GM12878 (cell line): ENCODE data around the gene ETV6. TPM values are rescaled to one million over a fixed set of nuclear protein-coding genes. Genes with fewer than 3 reads are reported as not detected.

ENCODE experiments used
- ATF3 ChIP-seq: IDR thresholded peaks from 2 replicates; pipeline ENCODE4 v1.6.1; 2011; ENCODE audit warnings: low read depth, mild to moderate bottlenecking, low read length, moderate library complexity, borderline replicate concordance; ENCODE audit errors: extremely low read depth
- BACH1 ChIP-seq: fragments of 450-650 bp; IDR thresholded peaks from 2 replicates; pipeline ENCODE4 v1.6.1; 2017; ENCODE audit warnings: mild to moderate bottlenecking, borderline replicate concordance
- CBFB ChIP-seq: IDR thresholded peaks from 2 replicates; pipeline ENCODE4 v1.6.1; 2016; ENCODE audit warnings: antibody characterized with exemption, low read depth
- EED ChIP-seq: sonication (generic); IDR thresholded peaks from 2 replicates; pipeline ENCODE4 v1.6.1; 2016; ENCODE audit warnings: antibody characterized with exemption, low read depth
- HDAC6 ChIP-seq: fragments of 200-600 bp; sonication (generic); IDR thresholded peaks from one replicate; pipeline ENCODE4 v1.8.0; 2017; ENCODE audit warnings: antibody characterized with exemption; ENCODE audit not compliant: unreplicated experiment
- MYB ChIP-seq: fragments of 150-350 bp; IDR thresholded peaks from 2 replicates; pipeline ENCODE4 v1.6.1; 2014; ENCODE audit warnings: mild to moderate bottlenecking, low read depth, low read length, borderline replicate concordance
- MYC ChIP-seq: IDR thresholded peaks from 2 replicates; pipeline ENCODE4 v1.6.1; 2011; ENCODE audit warnings: mild to moderate bottlenecking, low read length, moderate library complexity, inconsistent platforms; ENCODE audit not compliant: insufficient read depth, insufficient replicate concordance, insufficient read length, severe bottlenecking
- TCF12 ChIP-seq: IDR thresholded peaks from 2 replicates; pipeline ENCODE4 v1.6.1; 2011; ENCODE audit warnings: low read depth, mild to moderate bottlenecking, low read length
- ZBED1 ChIP-seq: IDR thresholded peaks from 2 replicates; pipeline ENCODE4 v1.6.1; 2016; ENCODE audit warnings: borderline replicate concordance
- ZBTB33 ChIP-seq: fragments of 450-650 bp; IDR thresholded peaks from 2 replicates; pipeline ENCODE4 v1.6.1; 2017; ENCODE audit warnings: mild to moderate bottlenecking
- ZSCAN29 ChIP-seq: fragments of 450-650 bp; IDR thresholded peaks from 2 replicates; pipeline ENCODE4 v1.6.1; 2017; ENCODE audit warnings: mild to moderate bottlenecking, moderate library complexity
- polyA plus RNA-seq, 11 experiments: library from polyadenylated mRNA; depleted of rRNA in 4 of 11; unstranded in 6 of 11; stranded (reverse) in 5 of 11; fragments of >200 nt; fragmentation: Nextera tagmentation in 4 of 11; fragmentation: Illumina TruSeq in 1 of 11; extraction: Ambion mirVana in 4 of 11; extraction: Trizol in 1 of 11; gene quantifications; 1 replicate in 1 of 11; 2 replicates in 10 of 11; pipeline versions ENCODE4 v1.2.1 to v1.2.3, GENCODE V29; 2011 to 2016; ENCODE audit warnings: inconsistent platforms in 2 of 11, missing spikeins in 2 of 11, low read depth in 1 of 11
- total RNA-seq, 4 experiments: library from RNA; depleted of rRNA in 3 of 4; stranded (reverse); fragments of >200 nt in 3 of 4; fragmentation: Illumina TruSeq in 1 of 4; extraction: Trizol in 1 of 4; gene quantifications; 2 replicates each; pipeline versions ENCODE4 v1.2.1 to v1.2.3, GENCODE V29; 2013 to 2021
- TF ChIP-seq, protein P1 (sequence below): fragments of 450-650 bp; IDR thresholded peaks from 2 replicates; pipeline ENCODE4 v1.6.1; 2017; ENCODE audit warnings: borderline replicate concordance
- TF ChIP-seq, protein P2 (sequence below): IDR thresholded peaks from 2 replicates; pipeline ENCODE4 v1.6.1; 2012; ENCODE audit warnings: low read length, inconsistent platforms
- TF ChIP-seq, protein P3 (sequence below): IDR thresholded peaks from 2 replicates; pipeline ENCODE4 v1.6.1; 2012; ENCODE audit warnings: mild to moderate bottlenecking, low read depth, low read length
- TF ChIP-seq, protein P4 (sequence below): IDR thresholded peaks from 2 replicates; pipeline ENCODE4 v1.6.1; 2012; ENCODE audit warnings: low read depth, low read length, improper control_type of control experiment
- TF ChIP-seq, protein P5 (sequence below): IDR thresholded peaks from 2 replicates; pipeline ENCODE4 v1.6.1; 2012; ENCODE audit warnings: improper control_type of control experiment, low read depth, low read length; ENCODE audit not compliant: insufficient replicate concordance

ETV6 gene
- total and polyA plus RNA-seq, 10 of the 15 experiments (the other 5 are each of a cell fraction or from before 2014, with no cell fraction given), result 6.6 to 74.8 (median 24.6) TPM

- TF ChIP-seq, protein P1, sequence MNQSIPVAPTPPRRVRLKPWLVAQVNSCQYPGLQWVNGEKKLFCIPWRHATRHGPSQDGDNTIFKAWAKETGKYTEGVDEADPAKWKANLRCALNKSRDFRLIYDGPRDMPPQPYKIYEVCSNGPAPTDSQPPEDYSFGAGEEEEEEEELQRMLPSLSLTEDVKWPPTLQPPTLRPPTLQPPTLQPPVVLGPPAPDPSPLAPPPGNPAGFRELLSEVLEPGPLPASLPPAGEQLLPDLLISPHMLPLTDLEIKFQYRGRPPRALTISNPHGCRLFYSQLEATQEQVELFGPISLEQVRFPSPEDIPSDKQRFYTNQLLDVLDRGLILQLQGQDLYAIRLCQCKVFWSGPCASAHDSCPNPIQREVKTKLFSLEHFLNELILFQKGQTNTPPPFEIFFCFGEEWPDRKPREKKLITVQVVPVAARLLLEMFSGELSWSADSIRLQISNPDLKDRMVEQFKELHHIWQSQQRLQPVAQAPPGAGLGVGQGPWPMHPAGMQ, result no peak
- TF ChIP-seq, protein P2, sequence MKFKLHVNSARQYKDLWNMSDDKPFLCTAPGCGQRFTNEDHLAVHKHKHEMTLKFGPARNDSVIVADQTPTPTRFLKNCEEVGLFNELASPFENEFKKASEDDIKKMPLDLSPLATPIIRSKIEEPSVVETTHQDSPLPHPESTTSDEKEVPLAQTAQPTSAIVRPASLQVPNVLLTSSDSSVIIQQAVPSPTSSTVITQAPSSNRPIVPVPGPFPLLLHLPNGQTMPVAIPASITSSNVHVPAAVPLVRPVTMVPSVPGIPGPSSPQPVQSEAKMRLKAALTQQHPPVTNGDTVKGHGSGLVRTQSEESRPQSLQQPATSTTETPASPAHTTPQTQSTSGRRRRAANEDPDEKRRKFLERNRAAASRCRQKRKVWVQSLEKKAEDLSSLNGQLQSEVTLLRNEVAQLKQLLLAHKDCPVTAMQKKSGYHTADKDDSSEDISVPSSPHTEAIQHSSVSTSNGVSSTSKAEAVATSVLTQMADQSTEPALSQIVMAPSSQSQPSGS, result no peak
- TF ChIP-seq BACH1, result no peak
- peak; percentile 77 for TF ChIP-seq EED
- TF ChIP-seq ZSCAN29, result no peak
- no peak for TF ChIP-seq ZBTB33
- no peak for TF ChIP-seq CBFB
- TF ChIP-seq, protein P3, sequence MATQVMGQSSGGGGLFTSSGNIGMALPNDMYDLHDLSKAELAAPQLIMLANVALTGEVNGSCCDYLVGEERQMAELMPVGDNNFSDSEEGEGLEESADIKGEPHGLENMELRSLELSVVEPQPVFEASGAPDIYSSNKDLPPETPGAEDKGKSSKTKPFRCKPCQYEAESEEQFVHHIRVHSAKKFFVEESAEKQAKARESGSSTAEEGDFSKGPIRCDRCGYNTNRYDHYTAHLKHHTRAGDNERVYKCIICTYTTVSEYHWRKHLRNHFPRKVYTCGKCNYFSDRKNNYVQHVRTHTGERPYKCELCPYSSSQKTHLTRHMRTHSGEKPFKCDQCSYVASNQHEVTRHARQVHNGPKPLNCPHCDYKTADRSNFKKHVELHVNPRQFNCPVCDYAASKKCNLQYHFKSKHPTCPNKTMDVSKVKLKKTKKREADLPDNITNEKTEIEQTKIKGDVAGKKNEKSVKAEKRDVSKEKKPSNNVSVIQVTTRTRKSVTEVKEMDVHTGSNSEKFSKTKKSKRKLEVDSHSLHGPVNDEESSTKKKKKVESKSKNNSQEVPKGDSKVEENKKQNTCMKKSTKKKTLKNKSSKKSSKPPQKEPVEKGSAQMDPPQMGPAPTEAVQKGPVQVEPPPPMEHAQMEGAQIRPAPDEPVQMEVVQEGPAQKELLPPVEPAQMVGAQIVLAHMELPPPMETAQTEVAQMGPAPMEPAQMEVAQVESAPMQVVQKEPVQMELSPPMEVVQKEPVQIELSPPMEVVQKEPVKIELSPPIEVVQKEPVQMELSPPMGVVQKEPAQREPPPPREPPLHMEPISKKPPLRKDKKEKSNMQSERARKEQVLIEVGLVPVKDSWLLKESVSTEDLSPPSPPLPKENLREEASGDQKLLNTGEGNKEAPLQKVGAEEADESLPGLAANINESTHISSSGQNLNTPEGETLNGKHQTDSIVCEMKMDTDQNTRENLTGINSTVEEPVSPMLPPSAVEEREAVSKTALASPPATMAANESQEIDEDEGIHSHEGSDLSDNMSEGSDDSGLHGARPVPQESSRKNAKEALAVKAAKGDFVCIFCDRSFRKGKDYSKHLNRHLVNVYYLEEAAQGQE, result no peak
- no peak for TF ChIP-seq ATF3
- no peak for TF ChIP-seq MYC
- TF ChIP-seq ZBED1, result no peak
- TF ChIP-seq TCF12, result no peak
- TF ChIP-seq, protein P4, sequence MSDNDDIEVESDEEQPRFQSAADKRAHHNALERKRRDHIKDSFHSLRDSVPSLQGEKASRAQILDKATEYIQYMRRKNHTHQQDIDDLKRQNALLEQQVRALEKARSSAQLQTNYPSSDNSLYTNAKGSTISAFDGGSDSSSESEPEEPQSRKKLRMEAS, result no peak
- no peak for TF ChIP-seq HDAC6
- no peak for TF ChIP-seq MYB
- TF ChIP-seq, protein P5, sequence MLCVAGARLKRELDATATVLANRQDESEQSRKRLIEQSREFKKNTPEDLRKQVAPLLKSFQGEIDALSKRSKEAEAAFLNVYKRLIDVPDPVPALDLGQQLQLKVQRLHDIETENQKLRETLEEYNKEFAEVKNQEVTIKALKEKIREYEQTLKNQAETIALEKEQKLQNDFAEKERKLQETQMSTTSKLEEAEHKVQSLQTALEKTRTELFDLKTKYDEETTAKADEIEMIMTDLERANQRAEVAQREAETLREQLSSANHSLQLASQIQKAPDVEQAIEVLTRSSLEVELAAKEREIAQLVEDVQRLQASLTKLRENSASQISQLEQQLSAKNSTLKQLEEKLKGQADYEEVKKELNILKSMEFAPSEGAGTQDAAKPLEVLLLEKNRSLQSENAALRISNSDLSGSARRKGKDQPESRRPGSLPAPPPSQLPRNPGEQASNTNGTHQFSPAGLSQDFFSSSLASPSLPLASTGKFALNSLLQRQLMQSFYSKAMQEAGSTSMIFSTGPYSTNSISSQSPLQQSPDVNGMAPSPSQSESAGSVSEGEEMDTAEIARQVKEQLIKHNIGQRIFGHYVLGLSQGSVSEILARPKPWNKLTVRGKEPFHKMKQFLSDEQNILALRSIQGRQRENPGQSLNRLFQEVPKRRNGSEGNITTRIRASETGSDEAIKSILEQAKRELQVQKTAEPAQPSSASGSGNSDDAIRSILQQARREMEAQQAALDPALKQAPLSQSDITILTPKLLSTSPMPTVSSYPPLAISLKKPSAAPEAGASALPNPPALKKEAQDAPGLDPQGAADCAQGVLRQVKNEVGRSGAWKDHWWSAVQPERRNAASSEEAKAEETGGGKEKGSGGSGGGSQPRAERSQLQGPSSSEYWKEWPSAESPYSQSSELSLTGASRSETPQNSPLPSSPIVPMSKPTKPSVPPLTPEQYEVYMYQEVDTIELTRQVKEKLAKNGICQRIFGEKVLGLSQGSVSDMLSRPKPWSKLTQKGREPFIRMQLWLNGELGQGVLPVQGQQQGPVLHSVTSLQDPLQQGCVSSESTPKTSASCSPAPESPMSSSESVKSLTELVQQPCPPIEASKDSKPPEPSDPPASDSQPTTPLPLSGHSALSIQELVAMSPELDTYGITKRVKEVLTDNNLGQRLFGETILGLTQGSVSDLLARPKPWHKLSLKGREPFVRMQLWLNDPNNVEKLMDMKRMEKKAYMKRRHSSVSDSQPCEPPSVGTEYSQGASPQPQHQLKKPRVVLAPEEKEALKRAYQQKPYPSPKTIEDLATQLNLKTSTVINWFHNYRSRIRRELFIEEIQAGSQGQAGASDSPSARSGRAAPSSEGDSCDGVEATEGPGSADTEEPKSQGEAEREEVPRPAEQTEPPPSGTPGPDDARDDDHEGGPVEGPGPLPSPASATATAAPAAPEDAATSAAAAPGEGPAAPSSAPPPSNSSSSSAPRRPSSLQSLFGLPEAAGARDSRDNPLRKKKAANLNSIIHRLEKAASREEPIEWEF, result no peak
Measured at GRCh38 chr12:11823043-11823442, 173.6 kb downstream of the ETV6 start (continued).
